HG03558 (cell line): ENCODE data around the gene DHRS1.

ENCODE experiments used
- ATAC-seq: cut with Tn5 transposase; IDR thresholded peaks from one replicate; pipeline ENCODE4 v1.9.1; 2021; ENCODE audit warnings: moderate number of reproducible peaks; ENCODE audit not compliant: unreplicated experiment; ENCODE audit errors: extremely low read depth

Gene DHRS1

DNA sequence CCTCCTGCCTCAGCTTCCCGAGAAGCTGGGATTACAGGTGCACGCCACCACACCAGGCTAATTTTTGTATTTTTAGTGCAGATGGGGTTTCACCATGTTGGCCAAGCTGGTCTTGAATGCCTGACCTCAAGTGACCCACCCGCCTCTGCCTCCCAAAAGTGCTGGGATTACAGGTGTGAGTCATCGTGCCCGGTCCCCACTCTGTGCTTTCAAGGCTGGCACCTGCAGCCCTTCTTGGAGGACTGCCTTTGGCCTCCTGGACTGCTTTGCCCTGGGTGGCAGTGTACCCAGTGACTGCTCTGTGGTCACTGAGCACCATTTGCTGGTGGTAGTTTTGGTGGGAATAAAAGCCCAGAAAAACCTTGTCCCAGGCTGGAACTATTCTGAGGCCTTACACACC, 12.6 kb downstream of the DHRS1 start:
- ATAC-seq, result no peak

DNA sequence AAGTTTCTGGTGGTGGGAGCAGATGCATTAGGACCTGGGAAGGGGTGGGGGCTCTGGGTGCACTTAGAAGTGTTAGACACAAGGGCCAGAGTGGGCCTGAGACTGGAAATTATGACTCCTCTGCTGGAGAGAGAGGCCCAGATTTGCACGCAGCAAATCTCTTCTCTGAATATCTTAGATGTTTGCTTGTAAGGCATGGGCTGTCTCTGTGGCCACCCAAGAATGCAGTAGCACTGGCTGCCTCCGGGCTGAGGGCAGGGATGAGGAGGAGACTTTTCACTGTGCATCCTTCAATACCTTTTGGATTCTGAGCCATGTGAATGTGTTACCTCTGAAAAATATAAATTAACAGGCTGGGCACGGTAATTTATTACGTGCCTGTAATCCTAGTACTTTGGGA, 14.2 kb downstream of the DHRS1 start:
- ATAC-seq, result no peak

DNA sequence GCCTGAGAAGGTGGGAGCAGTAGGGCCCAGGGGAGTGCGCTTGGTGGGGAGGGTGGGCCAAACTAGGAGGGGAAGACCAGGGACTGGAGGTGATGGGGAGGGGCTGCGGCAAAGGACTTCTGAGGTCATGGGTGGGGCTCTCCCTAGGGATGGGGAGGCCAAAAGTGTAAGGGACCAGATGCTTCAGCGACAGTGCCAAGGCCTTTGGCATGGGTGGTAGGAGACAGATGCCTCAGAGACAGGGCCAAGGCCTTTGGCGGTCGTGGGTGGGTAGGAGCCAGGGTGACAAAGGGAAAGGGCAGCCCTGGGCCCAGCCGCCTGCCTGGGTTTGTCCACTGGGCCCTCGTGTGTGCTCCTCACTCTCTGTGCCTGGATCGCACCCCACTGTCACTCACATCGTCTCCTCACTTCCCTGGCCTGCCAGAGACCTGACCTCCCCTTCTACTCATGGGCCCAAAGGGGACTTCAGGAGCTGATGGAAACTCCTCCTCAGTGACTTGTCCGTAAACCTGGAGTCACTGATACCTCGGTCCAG, 15.0 kb downstream of the DHRS1 start:
- no peak for ATAC-seq

DNA sequence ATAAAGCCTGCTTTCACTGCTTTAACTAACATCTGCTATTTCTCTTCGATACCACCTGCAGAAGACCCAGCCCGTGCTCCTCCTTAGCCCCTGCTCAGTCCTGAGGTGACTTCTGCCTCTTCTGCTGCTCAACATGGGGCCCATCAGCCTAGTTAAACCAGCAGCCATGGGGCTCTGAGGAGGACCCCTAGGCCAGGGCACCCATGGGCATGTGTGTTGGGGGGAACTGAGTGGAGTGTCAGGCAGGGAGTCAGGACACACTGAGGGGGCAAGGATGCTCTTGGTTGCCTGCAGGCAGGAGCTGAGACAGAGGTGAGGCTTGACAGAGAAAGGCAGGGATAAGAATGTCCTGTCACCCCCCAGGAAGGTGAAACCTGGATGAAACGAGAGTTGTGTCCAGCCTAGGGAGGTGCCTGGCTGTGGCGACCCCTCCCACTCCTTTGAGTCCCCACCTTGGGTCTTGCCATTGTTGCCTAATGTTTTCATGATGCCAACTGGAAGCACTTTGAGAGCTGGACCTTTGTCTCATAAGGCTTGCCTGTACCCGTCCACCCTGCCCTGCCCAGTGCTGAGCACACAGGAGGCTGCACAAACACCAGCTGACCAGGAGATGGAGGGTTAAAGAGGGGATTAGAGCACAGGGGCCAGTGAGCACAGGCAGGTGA, 15.7 kb downstream of the DHRS1 start:
- no peak for ATAC-seq

DNA sequence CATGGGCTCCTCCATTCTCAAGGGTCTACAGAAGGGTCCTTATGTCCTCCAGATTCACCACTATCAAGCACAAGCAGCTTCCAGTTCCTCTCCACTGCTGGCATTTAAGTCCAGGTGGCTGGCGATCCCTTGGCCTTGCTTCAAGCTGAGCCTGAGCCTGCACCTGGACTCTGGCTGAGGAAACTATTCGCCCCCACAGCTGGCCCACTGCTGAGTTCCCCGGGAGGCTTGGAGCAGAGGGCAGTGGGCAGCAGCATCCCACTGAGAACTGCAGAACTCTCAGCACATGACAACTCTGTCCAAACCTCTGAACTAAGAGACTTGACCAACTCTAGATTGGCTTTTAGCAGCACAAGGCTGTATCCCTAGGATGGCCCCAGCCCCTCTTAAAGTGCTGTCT, 16.8 kb downstream of the DHRS1 start:
- ATAC-seq, result no peak

DNA sequence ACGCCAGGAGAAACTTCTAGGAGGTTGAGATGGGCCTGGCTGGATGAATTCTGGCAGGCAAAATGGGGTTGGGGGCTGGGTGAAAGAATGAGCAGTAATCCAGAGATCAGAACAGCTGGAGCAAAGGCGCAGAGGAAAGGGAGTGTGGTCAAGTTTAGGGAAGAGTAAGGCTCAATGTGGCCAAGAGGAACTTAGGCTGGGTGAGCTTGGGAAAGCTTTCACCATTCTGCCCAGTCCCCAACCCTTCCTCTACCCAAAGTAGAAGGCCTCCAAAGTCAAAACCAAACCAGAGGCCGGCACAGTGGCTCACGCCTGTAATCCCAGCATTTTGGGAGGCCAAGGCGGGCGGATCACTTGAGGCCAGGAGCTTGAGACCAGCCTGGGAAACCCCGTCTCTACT, 17.9 kb downstream of the DHRS1 start:
- ATAC-seq, result no peak

DNA sequence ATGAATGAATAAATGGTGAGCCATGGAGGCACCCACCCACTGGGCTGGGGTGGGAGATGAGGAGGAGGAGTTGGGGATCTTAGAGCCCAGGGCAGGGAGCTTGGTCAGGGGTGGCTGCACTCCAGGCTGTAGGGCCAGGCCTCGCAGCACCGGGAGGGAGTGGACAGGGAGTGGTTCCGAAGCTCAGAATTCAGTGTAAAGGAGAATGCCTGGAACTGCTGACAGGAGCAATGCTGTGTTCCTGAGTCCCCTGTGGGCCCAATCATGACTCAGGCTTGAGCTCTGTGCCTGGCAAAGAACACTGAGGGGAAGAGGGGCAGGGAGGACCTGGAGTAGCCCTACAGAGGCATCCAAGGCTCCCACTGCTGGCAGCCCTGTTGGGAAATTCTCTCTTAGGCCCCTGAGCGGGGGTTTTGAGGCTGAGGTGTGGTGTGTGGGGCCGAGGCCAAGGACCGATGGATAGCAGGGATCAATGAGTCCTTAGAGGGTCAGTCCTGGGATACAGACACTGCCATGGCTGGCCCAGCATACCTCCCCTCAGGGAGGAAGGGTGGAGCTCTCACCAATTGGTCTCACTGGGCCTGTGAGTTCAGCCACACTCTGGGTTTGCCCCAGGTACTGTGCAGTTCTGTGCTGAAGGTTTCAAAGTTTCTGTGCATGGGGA, 18.7 kb downstream of the DHRS1 start:
- no peak for ATAC-seq

DNA sequence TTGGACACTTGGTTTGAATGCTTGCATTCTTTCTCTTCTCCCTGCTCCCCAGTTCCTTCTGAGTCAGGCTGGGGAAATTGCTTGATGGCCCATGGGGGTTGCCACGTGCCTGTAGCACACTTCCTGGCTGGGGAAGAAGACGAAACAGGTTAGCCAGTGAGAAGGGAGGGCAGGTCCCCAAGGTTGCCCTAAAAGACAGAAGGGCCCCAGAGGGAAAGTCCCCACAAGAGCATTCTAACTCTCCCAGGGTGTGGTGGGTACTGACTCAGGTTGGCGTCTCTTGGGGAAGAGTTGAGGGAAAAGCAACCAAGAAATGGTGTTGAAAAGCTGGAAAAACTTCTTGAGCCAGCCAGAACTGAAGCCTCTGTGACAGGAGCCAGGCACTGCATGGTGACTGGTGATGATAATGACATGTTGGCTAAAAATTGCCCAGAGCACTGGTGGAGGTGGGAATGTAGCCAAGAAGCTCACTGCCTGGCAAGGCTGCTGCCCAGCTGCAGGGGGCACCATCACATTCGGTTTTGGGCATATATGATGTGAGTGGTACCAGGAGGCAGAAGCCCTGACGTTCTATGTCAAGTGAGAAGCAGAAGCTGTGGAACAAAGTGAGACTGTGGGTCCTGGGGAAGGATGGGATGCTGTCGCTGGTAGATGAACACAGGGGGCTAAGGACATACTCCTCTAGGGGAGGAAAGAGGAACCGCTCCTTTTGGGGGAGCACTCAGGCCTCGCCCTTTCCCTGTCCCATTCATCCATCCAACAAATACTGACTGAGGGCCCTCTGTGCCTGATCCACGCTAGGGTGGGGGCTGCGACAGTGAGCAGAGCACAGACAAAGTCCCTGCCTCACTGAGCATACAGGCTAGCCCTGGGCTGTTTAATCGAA, 20.0 kb downstream of the DHRS1 start:
- peak; percentile 56 for ATAC-seq

DNA sequence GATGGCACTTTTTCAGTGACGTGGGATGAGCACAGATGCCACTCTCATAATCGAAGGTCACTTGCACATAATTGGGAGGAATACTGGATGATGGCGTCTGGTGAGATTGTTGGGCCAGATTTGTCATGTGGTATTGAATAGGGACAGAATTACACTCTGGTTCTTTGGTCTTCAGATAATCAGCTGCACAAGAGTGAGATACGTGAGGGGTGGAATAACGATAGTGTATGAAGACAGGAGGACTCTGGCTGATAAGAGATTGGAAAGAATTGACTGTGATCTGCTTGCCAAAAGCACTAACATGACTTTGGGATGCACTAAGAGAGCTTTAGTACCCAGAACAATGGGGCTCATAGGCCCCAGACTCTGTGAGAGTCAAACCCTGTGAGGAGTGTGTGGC, 21.2 kb downstream of the DHRS1 start:
- ATAC-seq, result no peak

DNA sequence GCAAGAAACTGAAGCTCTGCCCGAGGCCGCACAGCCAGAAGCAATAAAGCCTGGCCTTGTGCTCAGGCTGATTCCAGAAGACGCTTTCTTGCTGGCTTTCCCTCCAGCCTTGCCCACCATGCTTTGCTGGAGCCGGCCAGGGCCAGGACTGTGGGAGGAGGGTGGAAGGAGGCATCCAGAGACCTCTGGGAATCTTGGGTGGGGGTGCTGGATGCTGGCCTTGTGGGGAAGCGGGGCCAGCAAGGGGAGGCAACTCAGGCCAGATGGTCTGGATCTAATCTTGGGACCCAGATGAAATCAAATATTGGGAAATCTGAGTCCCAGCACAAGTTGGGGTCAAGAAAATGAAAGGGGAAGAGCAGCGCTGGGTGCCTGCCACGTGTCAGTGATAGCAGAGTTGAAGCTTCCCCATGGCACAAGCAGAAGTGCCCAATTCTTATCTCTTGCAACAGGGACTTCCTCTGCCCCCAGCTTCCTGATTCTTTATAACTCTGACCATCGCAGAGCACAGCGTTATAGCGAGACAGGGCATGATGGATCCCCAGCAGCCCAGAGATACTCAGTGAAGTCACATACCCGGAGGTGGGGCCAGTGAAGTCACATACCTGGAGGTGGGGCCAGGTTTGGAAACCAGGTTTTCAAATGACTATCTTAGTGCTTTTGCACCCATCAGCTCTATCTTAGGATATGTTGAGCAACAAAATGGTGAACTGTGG, 21.8 kb downstream of the DHRS1 start:
- no peak for ATAC-seq

DNA sequence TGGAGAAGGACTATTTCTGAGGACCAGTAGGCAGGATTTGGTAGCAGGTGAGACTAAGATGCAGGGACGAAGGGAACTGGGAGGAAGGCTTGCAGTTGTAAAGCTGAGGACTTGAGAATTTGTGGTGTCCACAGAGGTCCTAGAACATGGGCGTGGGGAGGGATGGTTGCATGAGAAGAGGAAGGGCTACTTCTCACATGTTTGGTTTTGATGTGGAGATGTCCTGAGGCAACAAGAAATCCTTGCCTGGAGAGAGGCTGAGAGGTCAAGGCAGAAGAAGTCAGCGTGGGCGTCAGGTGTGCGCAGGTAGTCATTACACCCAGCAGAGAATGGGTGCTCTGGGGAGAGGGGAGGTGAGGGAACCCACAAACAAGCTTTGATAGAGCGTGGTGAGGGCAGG, 22.5 kb downstream of the DHRS1 start:
- ATAC-seq, result no peak

DNA sequence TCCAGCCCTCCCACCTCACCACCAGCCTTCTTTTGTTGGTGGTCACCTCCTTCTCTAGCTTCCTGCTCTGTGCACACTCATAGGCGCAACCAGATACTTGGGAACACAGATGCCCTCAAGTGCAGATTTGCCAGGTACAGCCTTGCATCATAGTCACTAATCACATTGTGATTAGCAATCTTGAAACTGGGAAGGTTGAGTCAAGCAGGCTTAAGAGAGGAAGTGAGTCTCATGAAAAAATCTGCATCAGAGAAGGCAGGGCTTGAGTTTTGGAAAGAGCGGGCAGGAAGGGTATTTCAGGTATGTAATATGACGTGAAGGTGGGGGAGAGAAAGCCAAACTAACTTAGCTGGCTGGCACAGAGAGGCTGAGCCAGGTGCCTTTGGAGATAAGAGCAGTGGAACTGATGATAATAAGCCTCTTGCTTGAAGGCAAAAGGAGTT, 25.5 kb downstream of the DHRS1 start:
- ATAC-seq, result peak; percentile 44

DNA sequence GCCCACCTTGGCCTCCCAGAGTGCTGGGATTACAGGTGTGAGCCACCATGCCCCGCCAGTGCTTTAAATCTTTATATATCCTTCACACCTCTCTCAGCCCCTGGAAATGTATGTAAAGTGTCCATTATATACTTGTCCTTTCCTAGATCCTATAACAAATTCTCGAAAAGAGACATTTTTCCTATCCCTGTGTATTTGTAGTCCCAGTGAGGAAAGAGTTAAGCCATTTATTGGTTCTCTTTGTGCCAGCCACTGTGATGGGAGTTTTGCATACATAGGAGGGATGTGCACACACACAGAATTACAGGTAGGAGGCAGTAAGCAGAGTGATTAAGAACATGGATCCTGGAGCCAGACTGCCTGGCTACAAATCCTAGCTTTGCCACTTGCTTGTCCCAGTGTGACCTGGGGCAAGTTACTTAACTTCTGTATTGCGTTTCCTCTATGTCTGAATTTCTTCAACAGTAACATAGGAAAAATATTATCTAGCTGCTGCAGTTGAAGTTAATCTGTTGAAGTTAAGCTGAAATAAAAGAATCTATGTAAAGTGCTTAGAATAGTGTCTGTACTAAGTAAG, 26.1 kb downstream of the DHRS1 start:
- ATAC-seq, result no peak

DNA sequence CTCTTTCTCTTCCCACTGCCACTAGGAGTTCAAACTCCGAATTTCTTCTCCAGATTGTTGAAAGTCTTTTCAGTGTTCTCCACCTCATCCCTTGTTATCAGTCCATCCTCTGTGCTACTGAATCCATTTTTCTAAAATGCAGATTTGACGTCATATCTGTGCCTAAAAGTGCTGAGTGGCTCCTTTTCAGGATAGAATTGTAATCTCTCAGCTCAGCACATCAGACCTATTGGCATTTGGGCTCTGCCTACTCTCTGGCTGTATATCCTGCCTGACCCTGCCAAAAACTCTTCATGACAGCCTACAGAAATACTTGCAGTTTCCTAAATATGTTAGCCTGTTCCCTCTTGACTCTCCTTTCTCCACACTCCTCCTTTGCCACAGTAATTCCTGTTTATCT, 27.1 kb downstream of the DHRS1 start:
- no peak for ATAC-seq

DNA sequence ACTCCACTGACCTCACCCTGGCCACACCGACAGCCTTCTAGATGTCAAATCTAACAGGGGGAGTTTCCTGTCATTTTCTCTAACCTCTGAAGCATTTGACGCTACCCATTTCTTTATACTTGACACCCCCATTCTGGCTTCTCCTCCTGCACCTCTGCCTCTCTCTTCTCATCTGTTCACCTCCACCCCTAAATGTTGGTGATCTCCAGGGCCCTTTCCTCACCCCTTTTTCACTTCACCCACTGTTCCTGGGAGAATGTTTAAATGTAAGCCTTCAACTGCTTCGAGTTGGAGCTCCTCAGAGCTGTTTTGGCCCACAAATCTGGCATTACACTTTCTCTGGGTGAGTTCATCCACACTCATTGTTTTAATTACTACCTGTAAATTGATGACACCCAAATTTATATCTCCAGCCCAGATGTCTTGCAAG, 27.7 kb downstream of the DHRS1 start:
- ATAC-seq, result no peak

DNA sequence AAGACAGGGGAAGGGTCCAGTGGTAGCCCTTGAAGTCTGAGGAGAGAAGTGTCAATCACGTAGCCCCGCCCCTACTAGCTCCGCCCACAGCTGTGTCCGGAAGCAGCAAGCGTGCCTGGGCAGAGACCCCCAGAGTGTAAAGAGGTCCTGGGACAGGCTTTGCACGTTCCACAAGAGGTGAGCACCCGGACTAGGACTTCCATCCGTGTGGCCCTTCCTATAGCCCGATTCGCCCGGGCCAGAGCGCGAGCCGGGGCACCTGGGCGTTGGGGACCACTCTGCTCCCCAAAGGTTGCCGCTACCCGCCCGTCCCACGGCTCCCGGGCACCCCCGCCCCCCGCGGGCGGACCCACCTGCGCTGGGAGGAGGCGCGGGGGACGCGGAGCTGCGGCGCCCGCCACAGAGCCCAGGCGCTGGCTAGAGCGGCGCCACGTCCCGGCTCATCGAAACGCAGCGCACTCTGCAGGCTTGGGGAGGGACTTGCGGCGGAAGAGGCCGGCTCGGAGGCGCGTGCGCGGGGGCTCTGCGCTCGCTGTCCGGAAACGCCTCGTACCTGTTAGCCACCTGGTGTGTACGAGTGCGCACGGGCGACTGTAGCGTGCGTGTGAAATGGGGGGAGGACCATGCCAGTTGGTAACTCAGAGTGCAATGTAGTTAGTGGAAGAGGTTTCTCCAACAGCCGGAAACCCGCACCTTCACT, 28.3 kb downstream of the DHRS1 start, which contains the start of gene RABGGTA:
RABGGTA (minus strand) TSS at position 464 of the 700 bp plus-strand sequence. CDS start 482 bp downstream, outside the sequence.
- peak; percentile 77 for ATAC-seq

DNA sequence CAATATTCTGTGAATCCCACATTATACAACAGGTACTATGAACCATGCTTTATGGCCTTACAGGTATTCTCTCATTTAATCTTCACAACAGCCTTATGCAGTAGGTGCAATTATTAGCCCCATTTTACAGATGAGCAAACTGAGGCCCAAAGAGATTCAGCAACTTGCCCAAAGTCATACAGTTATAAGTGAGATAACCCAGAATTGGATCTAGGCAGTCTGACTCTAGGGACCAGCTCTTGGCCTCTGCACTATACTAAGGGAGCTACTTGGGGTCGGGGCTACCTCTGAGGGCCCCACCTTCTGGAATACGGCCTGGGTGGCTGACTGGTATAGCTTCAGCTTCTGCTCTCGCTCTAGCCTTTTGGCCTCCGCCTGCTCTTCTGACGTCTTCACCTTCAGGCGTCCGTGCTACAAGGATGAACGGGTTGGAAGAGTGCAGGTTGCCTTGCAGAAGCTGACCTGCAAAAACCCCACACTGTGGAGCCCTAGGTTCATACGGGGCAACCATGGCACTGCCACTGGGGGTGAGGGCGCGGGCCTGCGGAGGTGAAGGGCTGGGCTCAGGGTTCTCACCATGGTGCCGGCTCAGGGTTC, 28.9 kb downstream of the DHRS1 start:
- no peak for ATAC-seq

DNA sequence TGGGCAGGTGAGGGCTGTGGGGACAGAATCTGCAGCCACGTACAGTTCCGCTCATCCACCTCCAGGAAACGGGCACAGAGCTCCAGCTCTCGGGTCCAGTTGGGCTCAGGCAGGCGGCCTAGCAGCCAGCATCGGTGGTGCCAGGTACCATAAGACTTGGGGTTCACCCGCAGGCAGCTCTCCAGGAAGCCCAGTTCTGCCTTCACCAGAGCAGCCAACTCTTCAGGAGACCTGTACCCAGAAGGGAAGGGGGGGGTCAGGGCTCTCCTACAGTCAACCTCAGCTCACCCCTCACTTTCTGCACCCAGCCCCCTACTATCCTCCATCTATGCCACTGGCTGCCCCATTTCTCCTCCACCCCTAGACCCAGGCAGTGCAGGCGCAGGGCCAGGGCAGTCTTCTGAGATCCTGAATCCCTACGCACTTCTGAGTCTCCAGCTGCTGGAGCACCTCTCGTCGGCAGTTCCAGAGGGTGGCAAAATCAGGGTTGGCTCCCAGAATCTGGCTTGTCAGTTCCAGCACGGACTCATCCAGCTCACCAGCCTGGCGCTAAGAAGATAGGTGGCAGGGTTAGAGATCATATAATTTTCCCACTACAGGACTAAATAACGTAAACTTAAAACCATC, 29.6 kb downstream of the DHRS1 start:
- ATAC-seq, result no peak
